B cell (primary cell): Measurements from ENCODE around the gene MAD1L1. TPM values are rescaled to one million over a fixed set of nuclear protein-coding genes. Genes with fewer than 3 reads are reported as not detected.

ENCODE experiments used
- ATAC-seq: fragments of 200-7000 bp; cut with Tn5 transposase; one replicate; pipeline ENCODE4 v1.10.0; 2021; ENCODE audit warnings: low read depth, mild to moderate bottlenecking, moderate number of reproducible peaks, moderate library complexity
- CTCF ChIA-PET: fragments of 350-600 bp; sonication (Branson Sonifier 250); formaldehyde crosslinking; loops from one replicate; lab custom pipeline; 2021; ENCODE audit warnings: antibody characterized with exemption, inconsistent platforms; lab: Charles Lee
- POLR2A ChIA-PET: fragments of 350-600 bp; sonication (Branson Sonifier 250); formaldehyde crosslinking; loops from one replicate; lab custom pipeline; 2021; ENCODE audit warnings: antibody characterized with exemption; lab: Charles Lee
- DNase-seq: peaks from one replicate; pipeline ENCODE4 v3.0.0; 2013
- H2AFZ ChIP-seq: 2 replicates; pipeline ENCODE4 v1.6.1; 2012; ENCODE audit warnings: mild to moderate bottlenecking, low read depth, low read length; ENCODE audit not compliant: insufficient read depth, poor library complexity, severe bottlenecking
- H3K27ac ChIP-seq, 2 donors: 1 replicate in 1 of 2; 2 replicates in 1 of 2; pipeline ENCODE4 v1.5.1; 2012 to 2013; ENCODE audit warnings: low read length in 2 of 2, mild to moderate bottlenecking in 2 of 2, moderate library complexity in 1 of 2
- H3K27me3 ChIP-seq, 4 experiments: fragments of 200-600 bp in 1 of 4; sonication (generic) in 1 of 4; replicated peaks in 1 of 4; 1 replicate in 2 of 4; 2 replicates in 2 of 4; pipeline versions ENCODE4 v1.6.1 to v1.7.0; 2013 to 2016; ENCODE audit warnings: low read length in 3 of 4, mild to moderate bottlenecking in 2 of 4, mixed read lengths in 1 of 4, moderate library complexity in 1 of 4; ENCODE audit not compliant: insufficient read depth in 4 of 4, control insufficient read depth in 3 of 4; ENCODE audit errors: control extremely low read depth in 1 of 4
- H3K36me3 ChIP-seq, 2 experiments: replicated peaks in 1 of 2; 1 replicate in 1 of 2; 2 replicates in 1 of 2; pipeline versions ENCODE4 v1.6.1 to v1.7.1; 2013; ENCODE audit warnings: low read length in 1 of 2; ENCODE audit not compliant: insufficient read depth in 2 of 2, control insufficient read depth in 1 of 2; ENCODE audit errors: control extremely low read depth in 1 of 2, extremely low read depth in 1 of 2
- H3K4me1 ChIP-seq, 2 donors: fragments of 200-600 bp in 1 of 2; sonication (generic) in 1 of 2; 1 replicate in 1 of 2; 2 replicates in 1 of 2; pipeline versions ENCODE4 v1.5.1 to v1.6.1; 2013 to 2017; ENCODE audit warnings: low read length in 2 of 2; ENCODE audit not compliant: control insufficient read depth in 2 of 2, insufficient read depth in 2 of 2
- H3K4me2 ChIP-seq: replicated peaks from 2 replicates; pipeline ENCODE3; 2012; ENCODE audit warnings: mild to moderate bottlenecking, low read depth, low read length; ENCODE audit not compliant: poor library complexity, severe bottlenecking
- H3K4me3 ChIP-seq, 5 experiments: fragments of 200-600 bp in 1 of 5; sonication (generic) in 1 of 5; 1 replicate in 3 of 5; 2 replicates in 2 of 5; pipeline versions ENCODE4 v1.5.1 to v1.7.0; 2011 to 2016; ENCODE audit warnings: low read length in 4 of 5, mild to moderate bottlenecking in 4 of 5, low read depth in 2 of 5, control low read depth in 1 of 5, moderate library complexity in 1 of 5; ENCODE audit not compliant: insufficient read depth in 1 of 5; ENCODE audit errors: control extremely low read depth in 1 of 5, extremely low read depth in 1 of 5
- H3K79me2 ChIP-seq: fragments of 200-600 bp; sonication (generic); one replicate; pipeline ENCODE4 v1.6.0; 2016; ENCODE audit warnings: low read length; ENCODE audit not compliant: control insufficient read depth, insufficient read depth
- H3K9ac ChIP-seq: fragments of 200-600 bp; sonication (generic); 2 replicates; pipeline ENCODE4 v1.6.1; 2017; ENCODE audit warnings: mild to moderate bottlenecking, low read length, moderate library complexity
- H3K9me3 ChIP-seq, 3 donors: one replicate each; pipeline versions ENCODE4 v1.6.1 to v1.7.1; 2013; ENCODE audit warnings: low read length in 2 of 3; ENCODE audit not compliant: control insufficient read depth in 2 of 3, insufficient read depth in 1 of 3; ENCODE audit errors: control extremely low read depth in 1 of 3
- H4K20me1 ChIP-seq: 2 replicates; pipeline ENCODE4 v1.6.0; 2012; ENCODE audit warnings: mild to moderate bottlenecking, low read length; ENCODE audit not compliant: insufficient read depth, control insufficient read depth, poor library complexity, severe bottlenecking
- H3K27ac Mint-ChIP-seq: one replicate; pipeline ENCODE4 v1.8.0; 2021; ENCODE audit warnings: mixed read lengths
- H3K27me3 Mint-ChIP-seq: one replicate; pipeline ENCODE4 v1.8.0; 2021; ENCODE audit warnings: mixed read lengths
- H3K4me1 Mint-ChIP-seq: one replicate; pipeline ENCODE4 v1.8.0; 2021; ENCODE audit warnings: mixed read lengths
- H3K4me3 Mint-ChIP-seq: one replicate; pipeline ENCODE4 v1.8.0; 2021; ENCODE audit warnings: mixed read lengths
- H3K9me3 Mint-ChIP-seq: one replicate; pipeline ENCODE4 v1.8.0; 2022; ENCODE audit warnings: mixed read lengths; ENCODE audit not compliant: insufficient read depth
- EZH2 ChIP-seq: IDR thresholded peaks from 2 replicates; pipeline ENCODE4 v1.6.1; 2012; ENCODE audit warnings: borderline replicate concordance, low read depth, mild to moderate bottlenecking, moderate library complexity, low read length; ENCODE audit not compliant: insufficient read depth, poor library complexity, severe bottlenecking
- WGBS: methylation state at CpG from one replicate; pipeline ENCODE4 v1.1.5; 2013; ENCODE audit warnings: missing lambda C conversion rate; ENCODE audit not compliant: insufficient coverage; 5-methylcytosine and 5-hydroxymethylcytosine counted together
- intact Hi-C: fragments of 100-400 bp; cut with micrococcal nuclease; formaldehyde crosslinking; loops from one replicate; pipeline ENCODE4 v1.10.0; 2022
- polyA plus RNA-seq: library from polyadenylated mRNA; depleted of rRNA; stranded (reverse); fragments of >200 nt; gene quantifications from 2 replicates; pipeline ENCODE4 v1.2.3, GENCODE V29; 2012
- total RNA-seq, 2 donors: library from RNA; stranded (reverse); fragments of 120-200 nt in 1 of 2; gene quantifications; 1 replicate in 1 of 2; 2 replicates in 1 of 2; pipeline versions ENCODE4 v1.2.3 to v1.2.4, GENCODE V29; 2013 to 2022
- TF ChIP-seq, protein P1 (sequence below): fragments of 200-600 bp; IDR thresholded peaks from one replicate; pipeline ENCODE4 v1.8.0; 2022; ENCODE audit warnings: antibody characterized with exemption, mild to moderate bottlenecking

The MAD1L1 gene
- total and polyA plus RNA-seq, 2 donors (not counting 1 experiment from before 2014, with no cell fraction given): 86.7 to 110 TPM

- Mint-ChIP-seq H3K27ac (no peak overlapping the region), H3K9me3 (no peaks in the 10 kb centered on the region), H3K4me3 (no peak overlapping the region), H3K27me3 (no peaks in the 10 kb centered on the region), H3K4me1 (peaks cover 6% of the 10 kb centered on the region)
- Histone ChIP-seq H3K9ac (no peak overlapping the region), H3K4me1 (no peaks in the 10 kb centered on the region), H3K36me3 (peaks cover 0 to 65% of the 10 kb centered on the region in 2 experiments), H3K4me2 (no peak overlapping the region), H3K79me2 (peaks cover 35% of the 10 kb centered on the region), H3K9me3 (peaks cover 0 to 3% (median 0%) of the 10 kb centered on the region in 3 donors), H4K20me1 (peaks cover 13% of the 10 kb centered on the region), H3K4me3 (no peak overlapping the region), H3K27me3 (no peaks in the 10 kb centered on the region), H2AFZ (no peak overlapping the region), H3K27ac (no peak overlapping the region)
- ATAC-seq (no peak), DNase-seq (no peak)
- ChIA-PET CTCF (no interaction called here), POLR2A (interaction anchor here (0.6 to 1.0 kb wide), 2 partner anchors 19 to 37 kb away, joined by 3 to 4 read pairs; no protein-coding TSS in a partner anchor)
- intact Hi-C loops: no loop called here
- TF ChIP-seq, protein P1, sequence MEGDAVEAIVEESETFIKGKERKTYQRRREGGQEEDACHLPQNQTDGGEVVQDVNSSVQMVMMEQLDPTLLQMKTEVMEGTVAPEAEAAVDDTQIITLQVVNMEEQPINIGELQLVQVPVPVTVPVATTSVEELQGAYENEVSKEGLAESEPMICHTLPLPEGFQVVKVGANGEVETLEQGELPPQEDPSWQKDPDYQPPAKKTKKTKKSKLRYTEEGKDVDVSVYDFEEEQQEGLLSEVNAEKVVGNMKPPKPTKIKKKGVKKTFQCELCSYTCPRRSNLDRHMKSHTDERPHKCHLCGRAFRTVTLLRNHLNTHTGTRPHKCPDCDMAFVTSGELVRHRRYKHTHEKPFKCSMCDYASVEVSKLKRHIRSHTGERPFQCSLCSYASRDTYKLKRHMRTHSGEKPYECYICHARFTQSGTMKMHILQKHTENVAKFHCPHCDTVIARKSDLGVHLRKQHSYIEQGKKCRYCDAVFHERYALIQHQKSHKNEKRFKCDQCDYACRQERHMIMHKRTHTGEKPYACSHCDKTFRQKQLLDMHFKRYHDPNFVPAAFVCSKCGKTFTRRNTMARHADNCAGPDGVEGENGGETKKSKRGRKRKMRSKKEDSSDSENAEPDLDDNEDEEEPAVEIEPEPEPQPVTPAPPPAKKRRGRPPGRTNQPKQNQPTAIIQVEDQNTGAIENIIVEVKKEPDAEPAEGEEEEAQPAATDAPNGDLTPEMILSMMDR: no peak
- TF ChIP-seq EZH2: no peak
- 97% methylated on average over 7 of the region's 7 CpGs for WGBS
Measured at GRCh38 chr7:2274666-2275065, 41.9 kb upstream of the MAD1L1 start.

GRCh38 chr7:2273866-2274265 lies 41.1 kb upstream of the MAD1L1 start:
- Mint-ChIP-seq H3K27me3 (no peaks in the 10 kb centered on the region), H3K4me3 (no peak overlapping the region), H3K27ac (no peak overlapping the region), H3K9me3 (no peaks in the 10 kb centered on the region), H3K4me1 (peaks cover 6% of the 10 kb centered on the region)
- Histone ChIP-seq H3K27me3 (no peaks in the 10 kb centered on the region), H3K79me2 (peaks cover 32% of the 10 kb centered on the region), H3K27ac (no peak overlapping the region), H3K9me3 (peaks cover 0 to 3% (median 0%) of the 10 kb centered on the region in 3 donors), H2AFZ (no peak overlapping the region), H3K4me2 (no peak overlapping the region), H3K36me3 (peaks cover 0 to 68% of the 10 kb centered on the region in 2 experiments), H4K20me1 (peaks cover 7% of the 10 kb centered on the region), H3K4me1 (no peaks in the 10 kb centered on the region), H3K4me3 (no peak overlapping the region), H3K9ac (no peak overlapping the region)
- WGBS: 98% methylated on average over 18 of the region's 20 CpGs
- TF ChIP-seq, protein P1: no peak
- no peak for TF ChIP-seq EZH2
- ChIA-PET POLR2A (interaction anchor here (1.0 kb wide), 1 partner anchor 19 kb away, joined by 4 read pairs; no protein-coding TSS in a partner anchor), CTCF (no interaction called here)
- intact Hi-C loops: no loop called here
- ATAC-seq (no peak), DNase-seq (no peak)
